ENCODE results near the gene GRIN3A.
A peak's percentile ranks its signal among the peaks of the same experiment; 100 is the strongest.
"Not testable (repeated sequence)": the region's sequence is repeated elsewhere in the genome, so short reads cannot be mapped to it uniquely, and the experiment has no call there.

GRIN3A gene

DNA sequence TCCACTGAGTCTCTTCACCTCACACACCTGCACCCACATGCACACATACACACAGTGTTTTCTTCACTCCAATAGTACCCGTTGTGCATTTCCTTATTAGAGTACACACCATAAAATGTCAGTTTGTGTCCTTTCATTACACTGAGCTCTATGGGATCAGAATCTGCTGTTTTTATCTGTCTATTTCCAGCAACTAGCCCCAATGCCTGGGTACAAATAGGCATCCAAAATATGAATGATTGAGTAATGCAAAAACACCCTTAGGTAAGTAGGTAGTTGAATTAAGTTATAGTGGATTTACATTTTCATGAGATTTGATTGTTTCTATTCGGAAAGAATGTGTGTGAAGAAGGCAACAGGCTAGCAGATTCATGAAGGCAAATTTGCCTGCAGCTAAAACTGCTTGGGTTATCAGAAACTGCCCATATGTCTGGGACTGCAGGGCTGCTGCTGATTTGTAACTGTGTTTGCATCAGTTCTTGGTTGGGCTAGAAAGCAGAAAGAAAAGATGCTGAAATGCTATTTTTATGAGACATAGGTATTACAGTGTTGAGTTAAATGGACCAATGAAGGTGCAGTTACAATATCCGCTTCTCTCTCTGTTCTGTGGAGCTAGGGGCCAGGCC, 170.6 kb downstream of the GRIN3A start:
- no peak for TF ChIP-seq POLR2A (IDR thresholded peaks at IDR 0.05; ENCODE audit: low read length)
- TF ChIP-seq GATA1 (IDR thresholded peaks at IDR 0.05; ENCODE audit: low read depth, low read length) = no peak
- DNase-seq = peak; percentile 56 to 76

DNA sequence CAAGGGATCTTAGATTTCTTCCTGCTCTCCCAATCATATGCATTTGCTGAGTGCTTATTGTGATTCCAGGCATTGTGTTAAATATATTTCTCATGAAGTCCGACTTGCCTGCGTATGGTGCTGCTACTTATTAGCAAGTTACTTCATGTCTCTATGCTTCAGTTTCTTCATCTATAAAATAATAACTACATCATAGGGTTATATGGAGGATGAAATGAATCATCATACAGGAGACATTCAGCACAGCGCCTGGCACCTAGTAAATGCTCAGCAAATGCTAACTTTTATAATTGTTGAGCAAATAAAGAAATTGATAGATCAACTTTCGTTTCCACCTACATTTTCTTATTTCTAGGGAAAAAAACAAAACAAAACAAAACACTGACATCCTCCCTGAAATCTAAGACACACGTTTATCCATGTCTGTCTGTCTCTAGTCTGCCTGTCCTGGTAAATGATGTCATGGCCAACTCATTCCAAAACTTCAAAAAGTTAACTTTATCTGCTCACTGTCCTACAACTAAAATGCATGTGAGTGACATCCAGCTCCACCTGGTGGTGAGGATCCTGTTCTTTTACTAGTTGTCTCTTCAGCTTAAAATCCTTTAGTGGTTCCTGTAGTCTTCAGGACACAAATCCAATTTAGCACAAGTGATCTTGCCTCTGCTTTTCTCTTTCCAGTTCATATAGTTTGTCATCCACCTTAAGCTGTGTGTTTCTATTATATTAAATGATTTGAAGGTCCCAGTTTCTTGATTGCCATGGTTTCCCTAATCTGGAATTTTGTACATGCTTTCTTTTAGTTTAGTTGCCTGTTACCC, 171.3 kb downstream of the GRIN3A start:
- TF ChIP-seq POLR2A (IDR thresholded peaks at IDR 0.05; ENCODE audit: low read length) (no peak), GATA1 (IDR thresholded peaks at IDR 0.05; ENCODE audit: low read depth, low read length) (no peak)
- peak; percentile 68 to 74 for DNase-seq

DNA sequence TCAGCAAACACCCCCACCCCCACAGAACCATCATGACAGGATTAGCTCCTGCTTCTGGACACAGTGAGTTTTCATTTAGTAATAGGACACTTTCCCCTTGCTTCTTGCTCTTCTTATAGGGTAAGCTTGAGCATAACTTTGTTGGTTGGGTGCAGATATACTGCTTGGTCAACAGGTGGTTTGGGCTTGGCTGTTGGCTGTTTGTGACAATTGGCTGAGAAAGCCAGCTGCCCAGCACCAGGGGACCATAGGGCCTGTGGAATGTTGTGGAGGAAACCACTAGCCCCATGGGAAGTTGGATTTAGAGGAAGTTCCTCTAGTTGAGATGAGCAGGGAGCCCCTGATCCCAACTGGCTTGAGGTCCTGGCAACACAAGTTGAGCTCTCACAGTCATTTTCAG, 174.2 kb downstream of the GRIN3A start:
- TF ChIP-seq GATA1 (IDR thresholded peaks at IDR 0.05; ENCODE audit: low read depth, low read length) (no peak), POLR2A (IDR thresholded peaks at IDR 0.05; ENCODE audit: low read length) (no peak)

DNA sequence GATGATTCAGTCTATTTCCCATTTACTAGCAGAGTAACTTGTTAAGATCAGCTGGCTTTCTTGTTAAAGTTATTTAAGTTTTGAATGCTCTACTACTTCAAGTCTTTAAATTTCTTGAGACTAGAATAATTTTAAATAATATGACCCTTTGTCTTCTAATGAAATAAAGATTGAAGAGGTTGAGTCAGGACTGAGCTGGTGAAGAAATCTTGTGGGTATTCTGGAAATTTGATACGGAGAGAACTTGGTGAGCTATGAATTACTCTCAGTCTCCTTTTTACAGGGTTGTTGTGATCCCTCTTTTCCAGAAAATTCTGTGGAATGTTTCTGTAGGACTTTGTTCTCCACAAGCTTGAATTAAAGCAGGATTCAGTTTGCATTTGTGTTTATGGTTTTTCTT, 175.5 kb downstream of the GRIN3A start:
- no peak for DNase-seq
- TF ChIP-seq POLR2A (IDR thresholded peaks at IDR 0.05; ENCODE audit: low read length) (no peak), GATA1 (IDR thresholded peaks at IDR 0.05; ENCODE audit: low read depth, low read length) (no peak)

More for the DNA sequence above, 174.2 kb downstream of the GRIN3A start:
- no peak for DNase-seq

DNA sequence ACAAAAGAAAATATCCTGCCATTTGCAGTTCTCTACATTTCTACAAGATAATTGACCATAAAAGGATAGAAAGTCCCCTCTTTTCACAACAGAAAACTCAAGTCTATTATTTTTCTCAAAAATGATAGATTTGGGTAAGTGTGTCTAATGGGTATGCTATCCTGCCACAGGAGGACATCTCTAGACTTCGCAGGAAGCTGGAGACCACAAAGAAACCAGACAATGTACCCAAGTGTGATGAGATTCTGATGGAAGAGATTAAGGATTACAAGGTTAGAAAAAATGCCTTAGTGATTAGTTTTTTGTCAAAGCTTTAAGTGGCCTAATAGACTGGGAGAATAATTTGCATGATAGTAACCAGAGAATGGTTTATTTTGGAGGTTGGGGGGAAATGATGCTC, 176.7 kb downstream of the GRIN3A start:
- no peak for TF ChIP-seq GATA1 (IDR thresholded peaks at IDR 0.05; ENCODE audit: low read depth, low read length)
- TF ChIP-seq POLR2A (IDR thresholded peaks at IDR 0.05; ENCODE audit: low read length) = no peak
- DNase-seq = no peak

DNA sequence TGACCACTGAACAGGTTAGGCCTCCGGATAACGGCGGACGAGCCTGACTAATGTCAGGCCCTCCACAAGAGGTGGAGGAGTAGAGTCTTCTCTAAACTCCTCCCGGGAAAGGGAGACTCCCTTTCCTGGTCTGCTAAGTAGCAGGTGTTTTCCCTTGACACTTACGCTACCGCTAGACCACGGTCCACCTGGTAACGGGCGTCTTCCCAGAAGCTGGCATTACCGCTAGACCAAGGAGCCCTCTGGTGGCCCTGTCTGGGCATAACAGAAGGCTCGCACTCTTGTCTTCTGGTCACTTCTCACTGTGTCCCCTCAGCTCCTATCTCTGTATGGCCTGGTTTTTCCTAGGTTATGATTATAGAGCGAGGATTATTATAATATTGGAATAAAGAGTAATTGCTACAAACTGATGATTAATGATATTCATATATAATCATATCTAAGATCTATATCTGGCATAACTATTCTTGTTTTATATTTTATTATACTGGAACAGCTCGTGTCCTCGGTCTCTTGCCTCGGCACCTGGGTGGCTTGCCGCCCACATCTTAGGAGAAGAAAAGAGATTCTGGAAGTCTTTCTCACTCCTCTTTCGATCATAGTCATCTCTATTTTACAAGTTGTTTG, 188.9 kb downstream of the GRIN3A start:
- not testable (repeated sequence) for DNase-seq

- DNase-seq = no peak
- TF ChIP-seq GATA1 (IDR thresholded peaks at IDR 0.05; ENCODE audit: low read depth, low read length) (no peak), POLR2A (IDR thresholded peaks at IDR 0.05; ENCODE audit: low read length) (no peak)
These were observed 195.2 kb downstream of the GRIN3A start for GRCh38 chr9:101543098-101543735.

DNA sequence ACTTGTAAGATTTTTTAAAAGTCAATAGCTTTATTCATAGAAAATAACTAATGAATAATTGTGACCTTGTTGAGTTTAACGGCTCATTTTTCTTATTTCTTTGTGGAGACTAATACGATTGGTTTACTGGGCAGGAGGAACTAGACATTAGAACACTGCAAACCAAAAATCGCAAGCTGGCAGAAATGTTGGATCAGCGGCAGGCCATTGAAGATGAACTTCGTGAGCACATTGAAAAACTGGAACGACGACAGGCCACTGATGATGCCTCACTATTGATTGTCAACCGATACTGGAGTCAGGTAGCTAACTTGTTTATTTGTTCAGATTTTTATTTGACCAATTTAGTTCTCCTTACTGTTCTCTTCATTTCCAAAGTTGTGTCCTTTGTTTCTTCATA, 198.4 kb downstream of the GRIN3A start:
- no peak for DNase-seq
- TF ChIP-seq GATA1 (IDR thresholded peaks at IDR 0.05; ENCODE audit: low read depth, low read length) (no peak), POLR2A (IDR thresholded peaks at IDR 0.05; ENCODE audit: low read length) (no peak)

DNA sequence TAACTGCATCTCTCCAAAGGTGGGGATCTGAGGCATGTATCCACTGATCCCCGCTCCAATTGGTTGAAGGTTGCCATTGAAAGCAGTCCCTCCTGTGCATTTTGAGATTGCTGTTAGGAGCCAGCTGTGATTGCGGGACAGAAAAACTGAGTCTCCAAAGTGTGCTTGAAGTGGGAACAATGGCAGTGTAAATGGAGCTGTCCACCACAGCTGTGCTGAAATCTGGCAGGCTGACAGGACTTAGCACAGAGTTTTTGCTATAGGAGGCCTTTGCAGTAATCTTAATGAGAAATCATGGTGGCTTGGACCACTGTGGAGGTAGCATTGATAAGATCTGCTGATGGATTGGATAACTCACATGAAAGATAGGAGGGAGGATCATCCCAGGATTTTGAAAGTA, 201.5 kb downstream of the GRIN3A start:
- peak; percentile 40 to 43 for DNase-seq
- TF ChIP-seq GATA1 (IDR thresholded peaks at IDR 0.05; ENCODE audit: low read depth, low read length) (no peak), POLR2A (IDR thresholded peaks at IDR 0.05; ENCODE audit: low read length) (no peak)

DNA sequence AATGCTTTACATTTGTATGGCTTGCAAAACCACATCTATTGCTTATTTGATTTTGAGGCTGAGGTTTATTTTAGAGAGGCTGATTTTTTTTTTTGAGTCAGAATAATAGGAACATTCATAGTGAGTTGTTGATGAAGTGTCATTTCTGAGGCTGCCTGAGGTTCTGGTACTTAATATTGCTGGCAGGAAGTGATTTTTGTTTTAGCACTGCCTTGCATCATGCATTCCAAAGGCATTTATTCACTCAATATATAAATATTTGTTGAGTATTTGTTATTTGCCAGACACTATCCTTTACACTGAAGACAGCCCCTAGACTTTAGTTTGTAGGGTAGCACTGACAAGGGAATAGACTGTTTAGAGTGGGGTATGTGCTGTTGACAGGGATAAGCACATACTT, 202.1 kb downstream of the GRIN3A start:
- no peak for DNase-seq
- no peak for TF ChIP-seq POLR2A (IDR thresholded peaks at IDR 0.05; ENCODE audit: low read length)
- TF ChIP-seq GATA1 (IDR thresholded peaks at IDR 0.05; ENCODE audit: low read depth, low read length) = no peak

DNA sequence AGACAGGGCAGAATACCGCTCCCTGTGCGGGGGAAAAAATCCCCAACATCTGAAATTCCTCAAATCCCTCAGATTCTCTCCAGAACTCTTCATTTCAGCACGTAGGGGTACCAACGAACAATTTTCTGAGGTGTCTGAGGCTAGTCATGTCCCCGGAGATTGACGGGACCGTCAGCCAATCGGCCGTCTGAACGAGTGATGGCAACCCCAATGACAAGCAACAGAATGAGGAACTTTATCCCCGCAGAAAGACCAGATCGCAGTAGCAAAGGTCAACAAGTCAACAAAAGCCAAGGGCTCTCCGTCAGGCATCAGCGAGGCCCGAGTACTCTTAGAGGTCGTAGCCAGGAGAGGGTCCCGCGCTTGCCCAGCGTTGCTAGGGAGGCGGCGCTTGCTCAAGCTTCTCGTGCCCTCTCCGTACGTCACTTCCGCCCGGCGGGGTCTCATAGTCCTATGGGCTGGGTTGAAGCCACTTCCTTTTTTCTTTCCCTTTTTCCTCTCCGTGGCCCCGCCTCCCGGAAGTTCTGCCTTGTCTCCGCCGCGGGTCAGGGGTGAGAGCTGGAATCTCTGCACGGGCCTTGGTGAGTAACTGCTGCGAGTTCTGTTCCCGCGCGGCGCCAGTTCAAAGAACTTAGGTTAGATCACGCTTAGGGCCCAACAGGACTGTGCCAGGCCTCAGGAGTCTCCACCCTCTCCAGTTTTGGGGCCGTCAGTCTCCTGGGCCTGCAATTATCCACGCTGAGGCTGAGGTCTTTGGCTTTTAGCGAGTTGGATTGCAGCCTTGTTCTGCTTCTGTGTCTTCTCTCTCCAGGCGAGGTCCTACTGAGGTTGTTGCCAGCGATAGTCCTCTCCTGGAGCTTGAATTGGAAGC, 204.9 kb downstream of the GRIN3A start, which contains the start of gene RNF20:
Gene RNF20, plus strand, starts transcription at position 520 of the 871 bp plus-strand sequence. CDS start 1,571 bp downstream, outside the sequence.
- TF ChIP-seq POLR2A (IDR thresholded peaks at IDR 0.05; ENCODE audit: low read length) = peak; percentile 31
- no peak for TF ChIP-seq GATA1 (IDR thresholded peaks at IDR 0.05; ENCODE audit: low read depth, low read length)
- peak; percentile 99 for DNase-seq

- TF ChIP-seq GATA1 (IDR thresholded peaks at IDR 0.05; ENCODE audit: low read depth, low read length) = no peak
- TF ChIP-seq POLR2A (IDR thresholded peaks at IDR 0.05; ENCODE audit: low read length) = no peak
- DNase-seq = peak; percentile 73 to 82
These were observed 208.3 kb downstream of the GRIN3A start for GRCh38 chr9:101530076-101530711.

- DNase-seq = no peak
- TF ChIP-seq GATA1 (IDR thresholded peaks at IDR 0.05; ENCODE audit: low read depth, low read length) = no peak
These were observed 210.4 kb downstream of the GRIN3A start for GRCh38 chr9:101528015-101528414.

All from erythroblast (primary cell).